Epithelial cell of esophagus (primary cell): ENCODE data around the gene LYSMD1.

ENCODE experiments used
- DNase-seq: peaks from one replicate; pipeline ENCODE4 v3.0.0; 2010; ENCODE audit warnings: low read depth
- H3K4me3 ChIP-seq: 2 replicates; pipeline ENCODE4 v1.5.1; 2011; ENCODE audit warnings: mild to moderate bottlenecking, low read length, control low read depth
- CTCF ChIP-seq: IDR thresholded peaks from 2 replicates; pipeline ENCODE4 v1.5.1; 2011; ENCODE audit warnings: low read depth, mild to moderate bottlenecking, low read length, control low read depth, inconsistent platforms; ENCODE audit not compliant: insufficient read depth; ENCODE audit errors: missing control alignments

Gene LYSMD1

GRCh38 chr1:151145304-151146071, 20.2 kb downstream of the LYSMD1 start:
- H3K4me3 ChIP-seq, result peak overlapping the region; percentile 63
- DNase-seq, result peak; percentile 22
- no peak for TF ChIP-seq CTCF

GRCh38 chr1:151144474-151145303, 21.0 kb downstream of the LYSMD1 start:
- H3K4me3 ChIP-seq, result no peak overlapping the region
- TF ChIP-seq CTCF, result no peak
- DNase-seq, result no peak

- H3K4me3 ChIP-seq, result no peak overlapping the region
- no peak for DNase-seq
- TF ChIP-seq CTCF, result no peak
Measured at GRCh38 chr1:151143986-151144385, 21.7 kb downstream of the LYSMD1 start.

- no peak overlapping the region for H3K4me3 ChIP-seq
- no peak for DNase-seq
- TF ChIP-seq CTCF, result no peak
Measured at GRCh38 chr1:151143057-151143435, 22.7 kb downstream of the LYSMD1 start.

- TF ChIP-seq CTCF, result no peak
- DNase-seq, result no peak
- H3K4me3 ChIP-seq, result no peak overlapping the region
Measured at GRCh38 chr1:151142411-151143056, 23.2 kb downstream of the LYSMD1 start.

GRCh38 chr1:151137789-151138188, 27.9 kb downstream of the LYSMD1 start:
- H3K4me3 ChIP-seq, result no peak overlapping the region
- no peak for TF ChIP-seq CTCF
- DNase-seq, result no peak
